ENCODE measurements around the gene PPFIBP1.
A peak's percentile ranks its signal among the peaks of the same experiment; 100 is the strongest.

The PPFIBP1 gene

GRCh38 chr12:27513155-27513824, 10.7 kb upstream of the PPFIBP1 start:
- Histone ChIP-seq H3K27me3 (ENCODE audit: control insufficient read depth, insufficient read depth, low read length) (no peaks in the 10 kb centered on the region), H3K9ac (ENCODE audit: low read length) (no peak overlapping the region), H3K4me3 (ENCODE audit: low read length) (no peak overlapping the region), H3K4me1 (ENCODE audit: control insufficient read depth, low read depth, low read length) (no peaks in the 10 kb centered on the region), H3K36me3 (ENCODE audit: control insufficient read depth, low read depth, low read length) (no peaks in the 10 kb centered on the region), H3K27ac (ENCODE audit: low read length) (no peak overlapping the region), H3K9me3 (ENCODE audit: control insufficient read depth, low read depth, low read length) (no peaks in the 10 kb centered on the region)

GRCh38 chr12:27515671-27516070, 8.3 kb upstream of the PPFIBP1 start:
- Histone ChIP-seq H3K36me3 (ENCODE audit: control insufficient read depth, low read depth, low read length) (no peaks in the 10 kb centered on the region), H3K4me3 (ENCODE audit: low read length) (no peak overlapping the region), H3K27ac (ENCODE audit: low read length) (no peak overlapping the region), H3K9me3 (ENCODE audit: control insufficient read depth, low read depth, low read length) (no peaks in the 10 kb centered on the region), H3K27me3 (ENCODE audit: control insufficient read depth, insufficient read depth, low read length) (no peaks in the 10 kb centered on the region), H3K9ac (ENCODE audit: low read length) (no peak overlapping the region), H3K4me1 (ENCODE audit: control insufficient read depth, low read depth, low read length) (peaks cover 2% of the 10 kb centered on the region)

GRCh38 chr12:27516625-27517024, 7.4 kb upstream of the PPFIBP1 start:
- peaks cover 4% of the 10 kb centered on the region for H3K27me3 ChIP-seq (ENCODE audit: control insufficient read depth, insufficient read depth, low read length)
- no peak overlapping the region for H3K4me3 ChIP-seq (ENCODE audit: low read length)
- H3K36me3 ChIP-seq (ENCODE audit: control insufficient read depth, low read depth, low read length), result no peaks in the 10 kb centered on the region
- no peak overlapping the region for H3K9ac ChIP-seq (ENCODE audit: low read length)
- no peak overlapping the region for H3K27ac ChIP-seq (ENCODE audit: low read length)
- no peaks in the 10 kb centered on the region for H3K9me3 ChIP-seq (ENCODE audit: control insufficient read depth, low read depth, low read length)
- peaks cover 10% of the 10 kb centered on the region for H3K4me1 ChIP-seq (ENCODE audit: control insufficient read depth, low read depth, low read length)

- no peaks in the 10 kb centered on the region for H3K36me3 ChIP-seq (ENCODE audit: control insufficient read depth, low read depth, low read length)
- no peak overlapping the region for H3K27ac ChIP-seq (ENCODE audit: low read length)
- peaks cover 12% of the 10 kb centered on the region for H3K27me3 ChIP-seq (ENCODE audit: control insufficient read depth, insufficient read depth, low read length)
- H3K4me3 ChIP-seq (ENCODE audit: low read length), result no peak overlapping the region
- no peaks in the 10 kb centered on the region for H3K9me3 ChIP-seq (ENCODE audit: control insufficient read depth, low read depth, low read length)
- H3K4me1 ChIP-seq (ENCODE audit: control insufficient read depth, low read depth, low read length), result peaks cover 12% of the 10 kb centered on the region
- no peak overlapping the region for H3K9ac ChIP-seq (ENCODE audit: low read length)
Measured at GRCh38 chr12:27517546-27517945, 6.5 kb upstream of the PPFIBP1 start.

GRCh38 chr12:27517961-27518665, 5.9 kb upstream of the PPFIBP1 start:
- no peak overlapping the region for H3K9ac ChIP-seq (ENCODE audit: low read length)
- H3K36me3 ChIP-seq (ENCODE audit: control insufficient read depth, low read depth, low read length), result no peaks in the 10 kb centered on the region
- no peak overlapping the region for H3K27ac ChIP-seq (ENCODE audit: low read length)
- H3K27me3 ChIP-seq (ENCODE audit: control insufficient read depth, insufficient read depth, low read length), result peaks cover 12% of the 10 kb centered on the region
- H3K4me1 ChIP-seq (ENCODE audit: control insufficient read depth, low read depth, low read length), result peaks cover 14% of the 10 kb centered on the region
- H3K9me3 ChIP-seq (ENCODE audit: control insufficient read depth, low read depth, low read length), result no peaks in the 10 kb centered on the region
- H3K4me3 ChIP-seq (ENCODE audit: low read length), result no peak overlapping the region

GRCh38 chr12:27521066-27521465, 2.9 kb upstream of the PPFIBP1 start:
- Histone ChIP-seq H3K27ac (ENCODE audit: low read length) (no peak overlapping the region), H3K36me3 (ENCODE audit: control insufficient read depth, low read depth, low read length) (no peaks in the 10 kb centered on the region), H3K4me1 (ENCODE audit: control insufficient read depth, low read depth, low read length) (peaks cover 25% of the 10 kb centered on the region)

GRCh38 chr12:27521981-27522380, 2.0 kb upstream of the PPFIBP1 start:
- H3K27ac ChIP-seq (ENCODE audit: low read length), result no peak overlapping the region

More at GRCh38 chr12:27521066-27521465, 2.9 kb upstream of the PPFIBP1 start:
- no peaks in the 10 kb centered on the region for H3K9me3 ChIP-seq (ENCODE audit: control insufficient read depth, low read depth, low read length)
- H3K27me3 ChIP-seq (ENCODE audit: control insufficient read depth, insufficient read depth, low read length), result peaks cover 19% of the 10 kb centered on the region
- H3K9ac ChIP-seq (ENCODE audit: low read length), result no peak overlapping the region
- no peak overlapping the region for H3K4me3 ChIP-seq (ENCODE audit: low read length)

GRCh38 chr12:27523305-27523641, 733 bp upstream of the PPFIBP1 start:
- Histone ChIP-seq H3K9me3 (ENCODE audit: control insufficient read depth, low read depth, low read length) (no peaks in the 10 kb centered on the region), H3K9ac (ENCODE audit: low read length) (peak overlapping the region; percentile 77), H3K27me3 (ENCODE audit: control insufficient read depth, insufficient read depth, low read length) (peaks cover 23% of the 10 kb centered on the region), H3K4me1 (ENCODE audit: control insufficient read depth, low read depth, low read length) (peaks cover 28% of the 10 kb centered on the region), H3K4me3 (ENCODE audit: low read length) (peak overlapping the region; percentile 68), H3K36me3 (ENCODE audit: control insufficient read depth, low read depth, low read length) (no peaks in the 10 kb centered on the region), H3K27ac (ENCODE audit: low read length) (peak overlapping the region; percentile 36)

More at GRCh38 chr12:27521981-27522380, 2.0 kb upstream of the PPFIBP1 start:
- Histone ChIP-seq H3K9me3 (ENCODE audit: control insufficient read depth, low read depth, low read length) (no peaks in the 10 kb centered on the region), H3K4me1 (ENCODE audit: control insufficient read depth, low read depth, low read length) (peaks cover 28% of the 10 kb centered on the region), H3K27me3 (ENCODE audit: control insufficient read depth, insufficient read depth, low read length) (peaks cover 23% of the 10 kb centered on the region), H3K36me3 (ENCODE audit: control insufficient read depth, low read depth, low read length) (no peaks in the 10 kb centered on the region), H3K4me3 (ENCODE audit: low read length) (no peak overlapping the region), H3K9ac (ENCODE audit: low read length) (no peak overlapping the region)

- Histone ChIP-seq H3K36me3 (ENCODE audit: control insufficient read depth, low read depth, low read length) (no peaks in the 10 kb centered on the region), H3K27ac (ENCODE audit: low read length) (no peak overlapping the region), H3K4me1 (ENCODE audit: control insufficient read depth, low read depth, low read length) (peaks cover 28% of the 10 kb centered on the region)
Measured at GRCh38 chr12:27524494-27524835, 459 bp downstream of the PPFIBP1 start.

GRCh38 chr12:27524839-27525753, 1.1 kb downstream of the PPFIBP1 start:
- Histone ChIP-seq H3K4me1 (ENCODE audit: control insufficient read depth, low read depth, low read length) (peaks cover 29% of the 10 kb centered on the region), H3K9me3 (ENCODE audit: control insufficient read depth, low read depth, low read length) (no peaks in the 10 kb centered on the region), H3K27me3 (ENCODE audit: control insufficient read depth, insufficient read depth, low read length) (peaks cover 23% of the 10 kb centered on the region), H3K4me3 (ENCODE audit: low read length) (peak overlapping the region; percentile 68), H3K36me3 (ENCODE audit: control insufficient read depth, low read depth, low read length) (no peaks in the 10 kb centered on the region), H3K27ac (ENCODE audit: low read length) (no peak overlapping the region), H3K9ac (ENCODE audit: low read length) (peak overlapping the region; percentile 18)

More at GRCh38 chr12:27524494-27524835, 459 bp downstream of the PPFIBP1 start:
- Histone ChIP-seq H3K9me3 (ENCODE audit: control insufficient read depth, low read depth, low read length) (no peaks in the 10 kb centered on the region), H3K4me3 (ENCODE audit: low read length) (peak overlapping the region; percentile 68), H3K27me3 (ENCODE audit: control insufficient read depth, insufficient read depth, low read length) (peaks cover 23% of the 10 kb centered on the region), H3K9ac (ENCODE audit: low read length) (peak overlapping the region; percentile 77)

GRCh38 chr12:27527512-27527911, 3.5 kb downstream of the PPFIBP1 start:
- Histone ChIP-seq H3K4me1 (ENCODE audit: control insufficient read depth, low read depth, low read length) (peaks cover 23% of the 10 kb centered on the region), H3K9ac (ENCODE audit: low read length) (no peak overlapping the region), H3K27me3 (ENCODE audit: control insufficient read depth, insufficient read depth, low read length) (peaks cover 12% of the 10 kb centered on the region), H3K9me3 (ENCODE audit: control insufficient read depth, low read depth, low read length) (no peaks in the 10 kb centered on the region), H3K36me3 (ENCODE audit: control insufficient read depth, low read depth, low read length) (no peaks in the 10 kb centered on the region), H3K4me3 (ENCODE audit: low read length) (no peak overlapping the region), H3K27ac (ENCODE audit: low read length) (no peak overlapping the region)
